Neuronal stem cell (in vitro differentiated cells): Measurements from ENCODE around the gene KRT81.

Experiments
- DNase-seq: peaks from one replicate; pipeline ENCODE4 v3.0.0-alpha.2; 2013; ENCODE audit warnings: low spot score
- H2AFZ ChIP-seq: one replicate; pipeline ENCODE4 v1.6.1; 2013; ENCODE audit warnings: mild to moderate bottlenecking, low read length, inconsistent platforms
- H2AK5ac ChIP-seq: 2 replicates; pipeline ENCODE4 v1.6.1; 2013; ENCODE audit warnings: low read depth, mild to moderate bottlenecking, inconsistent platforms, low read length, moderate library complexity, mixed read lengths
- H2BK120ac ChIP-seq: 2 replicates; pipeline ENCODE4 v1.6.1; 2013; ENCODE audit warnings: low read depth, mild to moderate bottlenecking, inconsistent platforms, low read length, moderate library complexity, mixed read lengths
- H2BK12ac ChIP-seq: one replicate; pipeline ENCODE4 v1.6.1; 2013; ENCODE audit warnings: low read length, inconsistent platforms
- H2BK15ac ChIP-seq: 2 replicates; pipeline ENCODE4 v1.6.1; 2013; ENCODE audit warnings: mild to moderate bottlenecking, low read length, inconsistent platforms, mixed read lengths
- H2BK5ac ChIP-seq: one replicate; pipeline ENCODE4 v1.6.1; 2013; ENCODE audit warnings: inconsistent platforms, mild to moderate bottlenecking, low read length, moderate library complexity
- H3K14ac ChIP-seq: one replicate; pipeline ENCODE4 v1.6.1; 2013; ENCODE audit warnings: low read length, inconsistent platforms
- H3K18ac ChIP-seq: 2 replicates; pipeline ENCODE4 v1.6.1; 2013; ENCODE audit warnings: low read length, inconsistent platforms
- H3K23ac ChIP-seq: 2 replicates; pipeline ENCODE4 v1.6.1; 2013; ENCODE audit warnings: low read depth, mild to moderate bottlenecking, mixed read lengths, low read length, inconsistent platforms; ENCODE audit not compliant: poor library complexity
- H3K27ac ChIP-seq: replicated peaks from 3 replicates; pipeline ENCODE4 v1.5.1; 2013; ENCODE audit warnings: low read length, inconsistent platforms
- H3K27me3 ChIP-seq, 3 experiments: 2 replicates each; pipeline ENCODE4 v1.6.1; 2013; ENCODE audit warnings: low read length in 3 of 3, mild to moderate bottlenecking in 2 of 3, inconsistent platforms in 1 of 3, low read depth in 1 of 3, mixed read lengths in 1 of 3, moderate library complexity in 1 of 3; ENCODE audit not compliant: control insufficient read depth in 3 of 3, insufficient read depth in 3 of 3
- H3K36me3 ChIP-seq, 2 donors: replicated peaks in 1 of 2; 2 replicates each; pipeline ENCODE4 v1.6.1; 2013; ENCODE audit warnings: low read length in 2 of 2; ENCODE audit not compliant: control insufficient read depth in 2 of 2, insufficient read depth in 2 of 2
- H3K4ac ChIP-seq: 2 replicates; pipeline ENCODE4 v1.6.1; 2013; ENCODE audit warnings: inconsistent platforms, mild to moderate bottlenecking, low read length, moderate library complexity
- H3K4me1 ChIP-seq, 2 donors: 1 replicate in 1 of 2; 2 replicates in 1 of 2; pipeline ENCODE4 v1.6.1; 2013; ENCODE audit warnings: low read length in 2 of 2, low read depth in 1 of 2; ENCODE audit not compliant: control insufficient read depth in 2 of 2, insufficient read depth in 1 of 2
- H3K4me2 ChIP-seq: one replicate; pipeline ENCODE4 v1.6.1; 2013; ENCODE audit warnings: mild to moderate bottlenecking, low read length, inconsistent platforms; ENCODE audit not compliant: insufficient read depth, poor library complexity, severe bottlenecking
- H3K4me3 ChIP-seq, 2 donors: 2 replicates each; pipeline ENCODE4 v1.5.1; 2013; ENCODE audit warnings: low read length in 2 of 2, mild to moderate bottlenecking in 2 of 2, inconsistent platforms in 1 of 2, moderate library complexity in 1 of 2
- H3K79me1 ChIP-seq: one replicate; pipeline ENCODE4 v1.6.1; 2013; ENCODE audit warnings: low read depth, mild to moderate bottlenecking, inconsistent platforms, low read length, moderate library complexity
- H3K9ac ChIP-seq: one replicate; pipeline ENCODE4 v1.6.1; 2013; ENCODE audit warnings: mild to moderate bottlenecking, low read depth, low read length, inconsistent platforms; ENCODE audit not compliant: poor library complexity
- H3K9me3 ChIP-seq, 2 donors: replicated peaks in 1 of 2; 2 replicates each; pipeline versions ENCODE3 to v1.6.1; 2013; ENCODE audit warnings: low read length in 2 of 2, mild to moderate bottlenecking in 2 of 2, inconsistent platforms in 1 of 2, low read depth in 1 of 2, mixed read lengths in 1 of 2, moderate library complexity in 1 of 2; ENCODE audit not compliant: control insufficient read depth in 2 of 2, insufficient read depth in 1 of 2
- H4K8ac ChIP-seq: one replicate; pipeline ENCODE4 v1.6.1; 2013; ENCODE audit warnings: low read depth, mild to moderate bottlenecking, inconsistent platforms, low read length, moderate library complexity
- H4K91ac ChIP-seq: one replicate; pipeline ENCODE4 v1.6.1; 2013; ENCODE audit warnings: low read length, low read depth, mild to moderate bottlenecking, inconsistent platforms; ENCODE audit not compliant: poor library complexity
- WGBS, 2 donors: extraction: QIAGEN DNeasy Blood & Tissue Kit; methylation state at CpG; one replicate each; pipeline ENCODE4 v1.1.7; 2013; ENCODE audit warnings: missing lambda C conversion rate in 2 of 2, mixed read lengths in 1 of 2; ENCODE audit not compliant: insufficient read length in 2 of 2, insufficient replicate concordance in 1 of 2; ENCODE audit errors: extremely low coverage in 2 of 2; 5-methylcytosine and 5-hydroxymethylcytosine counted together

The KRT81 gene

GRCh38 chr12:52279422-52280318 lies 11.7 kb downstream of the KRT81 start:
- no peak overlapping the region for H2AK5ac ChIP-seq
- H3K36me3 ChIP-seq: no peaks in the 10 kb centered on the region
- no CpG with 5 or more reads among the region's 14 CpGs for WGBS, 2 donors
- H2AFZ ChIP-seq: peak overlapping the region; percentile 69
- peak overlapping the region; percentile 23 for H3K18ac ChIP-seq
- H2BK5ac ChIP-seq: no peak overlapping the region
- no peak overlapping the region for H3K9ac ChIP-seq
- H2BK120ac ChIP-seq: no peak overlapping the region
- H2BK12ac ChIP-seq: no peak overlapping the region
- no peak overlapping the region for H2BK15ac ChIP-seq
- no peak for DNase-seq
- no peak overlapping the region for H3K27ac ChIP-seq
- no peak overlapping the region for H3K4me3 ChIP-seq
- peaks cover 0 to 13% (median 2%) of the 10 kb centered on the region in 3 experiments for H3K27me3 ChIP-seq
- H3K4me1 ChIP-seq: peaks cover 3 to 17% of the 10 kb centered on the region in 2 donors
- no peak overlapping the region for H3K14ac ChIP-seq
- no peak overlapping the region for H4K8ac ChIP-seq
- no peak overlapping the region for H3K4ac ChIP-seq
- H3K4me2 ChIP-seq: no peak overlapping the region
- no peaks in the 10 kb centered on the region for H3K79me1 ChIP-seq
- H4K91ac ChIP-seq: no peak overlapping the region
- no peaks in the 10 kb centered on the region for H3K9me3 ChIP-seq
- H3K23ac ChIP-seq: no peak overlapping the region

- peak overlapping the region; percentile 28 for H2BK15ac ChIP-seq
- no peak overlapping the region for H3K9ac ChIP-seq
- no peak overlapping the region for H4K8ac ChIP-seq
- H3K79me1 ChIP-seq: no peaks in the 10 kb centered on the region
- peaks cover 3 to 17% of the 10 kb centered on the region in 2 donors for H3K4me1 ChIP-seq
- no peak overlapping the region for H4K91ac ChIP-seq
- no peaks in the 10 kb centered on the region for H3K36me3 ChIP-seq
- H3K4ac ChIP-seq: no peak overlapping the region
- no CpG with 5 or more reads among the region's 32 CpGs for WGBS, 2 donors
- peak overlapping the region; percentile 56 for H3K4me2 ChIP-seq
- H3K18ac ChIP-seq: peak overlapping the region; percentile 31
- no peak overlapping the region for H3K23ac ChIP-seq
- H2BK5ac ChIP-seq: no peak overlapping the region
- H2AFZ ChIP-seq: peak overlapping the region; percentile 69
- peak; percentile 69 for DNase-seq
- H3K14ac ChIP-seq: peak overlapping the region; percentile 14
- H2AK5ac ChIP-seq: no peak overlapping the region
- no peak overlapping the region for H2BK12ac ChIP-seq
- H3K4me3 ChIP-seq: peak overlapping the region in 1 of 2 donors; percentile 42
- peaks cover 0 to 13% (median 2%) of the 10 kb centered on the region in 3 experiments for H3K27me3 ChIP-seq
- no peaks in the 10 kb centered on the region for H3K9me3 ChIP-seq
- no peak overlapping the region for H2BK120ac ChIP-seq
- H3K27ac ChIP-seq: no peak overlapping the region
Observed at GRCh38 chr12:52278575-52279421, 12.5 kb downstream of the KRT81 start.

GRCh38 chr12:52277486-52278245 lies 13.7 kb downstream of the KRT81 start:
- no peak for DNase-seq
- Histone ChIP-seq H4K91ac (no peak overlapping the region), H3K36me3 (no peaks in the 10 kb centered on the region), H3K14ac (peak overlapping the region; percentile 77), H3K23ac (peak overlapping the region; percentile 13), H4K8ac (no peak overlapping the region), H2BK5ac (no peak overlapping the region), H2BK15ac (no peak overlapping the region), H3K4ac (no peak overlapping the region), H3K27me3 (peaks cover 0 to 13% (median under 1%) of the 10 kb centered on the region in 3 experiments), H2AFZ (no peak overlapping the region), H3K18ac (peak overlapping the region; percentile 29), H2AK5ac (no peak overlapping the region), H2BK12ac (no peak overlapping the region), H3K4me1 (peaks cover 3 to 17% of the 10 kb centered on the region in 2 donors), H3K9me3 (no peaks in the 10 kb centered on the region), H3K27ac (no peak overlapping the region), H3K4me3 (no peak overlapping the region), H2BK120ac (no peak overlapping the region), H3K4me2 (no peak overlapping the region), H3K79me1 (no peaks in the 10 kb centered on the region), H3K9ac (no peak overlapping the region)
- no CpG with 5 or more reads among the region's 9 CpGs for WGBS, 2 donors
